CD4-positive, alpha-beta T cell treated with Interleukin-6 at 100 ng/mL for 8 hours (primary cell): ENCODE results near the gene CNIH3.
"Not testable (repeated sequence)": the region's sequence is repeated elsewhere in the genome, so short reads cannot be mapped to it uniquely, and the experiment has no call there.

Source experiments
- DNase-seq: peaks from one replicate; pipeline ENCODE4 v3.0.0-alpha.2; 2020; ENCODE audit warnings: mixed read lengths, low spot score

Gene CNIH3

GRCh38 chr1:224689374-224689773 is 73.3 kb downstream of the CNIH3 start:
- no peak for DNase-seq

- no peak for DNase-seq
These were observed 74.5 kb downstream of the CNIH3 start for GRCh38 chr1:224690576-224690975.

- no peak for DNase-seq
These were observed 75.2 kb downstream of the CNIH3 start for GRCh38 chr1:224691148-224691925.

GRCh38 chr1:224694969-224695368 is 78.9 kb downstream of the CNIH3 start:
- DNase-seq, result no peak

GRCh38 chr1:224696021-224696420 is 79.9 kb downstream of the CNIH3 start:
- no peak for DNase-seq

- DNase-seq, result no peak
These were observed 81.0 kb downstream of the CNIH3 start for GRCh38 chr1:224696891-224697765.

GRCh38 chr1:224698015-224698451 is 81.9 kb downstream of the CNIH3 start:
- no peak for DNase-seq

- no peak for DNase-seq
These were observed 84.9 kb downstream of the CNIH3 start for GRCh38 chr1:224700918-224701531.

GRCh38 chr1:224703702-224704101 is 87.6 kb downstream of the CNIH3 start:
- DNase-seq, result no peak

GRCh38 chr1:224704107-224704735 is 88.1 kb downstream of the CNIH3 start:
- no peak for DNase-seq

GRCh38 chr1:224705578-224705977 is 89.5 kb downstream of the CNIH3 start:
- DNase-seq, result no peak

- no peak for DNase-seq
These were observed 92.0 kb downstream of the CNIH3 start for GRCh38 chr1:224707843-224708725.

GRCh38 chr1:224710196-224710595 is 94.1 kb downstream of the CNIH3 start:
- DNase-seq, result no peak

- not testable (repeated sequence) for DNase-seq
These were observed 95.2 kb downstream of the CNIH3 start for GRCh38 chr1:224711231-224711756.

- no peak for DNase-seq
These were observed 95.8 kb downstream of the CNIH3 start for GRCh38 chr1:224711876-224712275.

GRCh38 chr1:224713228-224713627 is 97.1 kb downstream of the CNIH3 start:
- DNase-seq, result no peak

GRCh38 chr1:224714553-224714952 is 98.4 kb downstream of the CNIH3 start:
- no peak for DNase-seq

- DNase-seq, result no peak
These were observed 102.4 kb downstream of the CNIH3 start for GRCh38 chr1:224718470-224719053.

GRCh38 chr1:224719716-224720115 is 103.6 kb downstream of the CNIH3 start:
- no peak for DNase-seq

- DNase-seq, result no peak
These were observed 104.1 kb downstream of the CNIH3 start for GRCh38 chr1:224720216-224720615.
